Measurements from ENCODE around the gene AHDC1. TPM values are rescaled to one million over a fixed set of nuclear protein-coding genes. Genes with fewer than 3 reads are reported as not detected.

The AHDC1 gene
- polyA plus RNA-seq (2011; rRNA removed), result 1.3 and 2.6 TPM in 2 replicates
- polyA plus RNA-seq (2012; cell fraction: cytosol; rRNA removed), result 5.0 and 6.2 TPM in 2 replicates
- 12.9 and 17.1 TPM in 2 replicates for polyA plus RNA-seq (2012; cell fraction: nucleus; rRNA removed)
- polyA plus RNA-seq (2017; fragmentation: RNase III; extraction: RNeasy Plus Mini Kit Qiagen cat#74134 plus additional on column Dnase treatment), result 9.8 to 11.5 TPM (median 10.0 TPM) in 3 replicates
- 2.9 and 3.6 TPM in 2 replicates for polyA minus RNA-seq (2011; rRNA and poly(A)+ RNA removed)

GRCh38 chr1:27603681-27604578 is at the start of gene AHDC1:
Gene AHDC1, minus strand, starts transcription at chr1:27604144. Its CDS starts 52,029 bp downstream, at chr1:27552115.
- DNase-seq (ENCODE audit: low read depth in 1 of 2, low spot score in 1 of 2) (peak; percentile 80 to 88), FAIRE-seq (no peak), ATAC-seq (peak; percentile 71 to 76)
- peaks cover 47% of the 10 kb centered on the region for H3K4me1 ChIP-seq
- H3K27ac ChIP-seq, result peak within 1 kb of the TSS; percentile 83 to 89
- ChIA-PET CTCF (interaction anchor here (0.5 to 23.7 kb wide), 9 partner anchors 34 to 1381 kb away, joined by 3 to 314 read pairs (median 13); no protein-coding TSS in a partner anchor), POLR2A (interaction anchor here (1.0 kb wide), 1 partner anchor 47 kb away, joined by 6 read pairs; no protein-coding TSS in a partner anchor)
- peak within 1 kb of the TSS; percentile 90 for H3K4me3 ChIP-seq
- no peaks in the 10 kb centered on the region for H3K9me3 ChIP-seq
- peak within 1 kb of the TSS; percentile 99 for H3K4me2 ChIP-seq
- WGBS (ENCODE audit: missing lambda C conversion rate), result 1% methylated on average over 8 of the region's 74 CpGs
- TF ChIP-seq EHF (CRISPR knock-in tag; IDR thresholded peaks at IDR 0.05) (no peak), RNF2 (IDR thresholded peaks at IDR 0.05; ENCODE audit: borderline replicate concordance, low read depth) (no peak), REST (IDR thresholded peaks at IDR 0.05) (no peak), HOXA7 (CRISPR knock-in tag; IDR thresholded peaks at IDR 0.05) (no peak), ZC3H11A (IDR thresholded peaks at IDR 0.05) (no peak), RAD21 (conservative IDR thresholded peaks at IDR 0.05 in 1 of 2, IDR thresholded peaks at IDR 0.05 in 1 of 2) (0 out of 5 replicates have a peak, but pooled peaks of 1 of the 2 experiments have one; percentile 16), EHMT2 (IDR thresholded peaks at IDR 0.05; ENCODE audit: low read depth) (no peak), FOSL2 (IDR thresholded peaks at IDR 0.05) (no peak), FOSL2 (CRISPR knock-in tag; IDR thresholded peaks at IDR 0.05) (no peak), JUN (IDR thresholded peaks at IDR 0.05) (peak in 1 of 2 experiments; percentile 31; a peak in 1 of 5 replicates), CBX2 (IDR thresholded peaks at IDR 0.05; ENCODE audit: borderline replicate concordance, low read depth) (no peak), ELK1 (IDR thresholded peaks at IDR 0.05; ENCODE audit: low read depth, low read length) (no peak), KDM5A (IDR thresholded peaks at IDR 0.05) (no peak), GATA3 (IDR thresholded peaks at IDR 0.05; ENCODE audit: borderline replicate concordance) (no peak), HOXB5 (CRISPR knock-in tag; IDR thresholded peaks at IDR 0.05) (no peak), HMGXB4 (CRISPR knock-in tag; IDR thresholded peaks at IDR 0.05; ENCODE audit: borderline replicate concordance) (no peak), CTCF (IDR thresholded peaks at IDR 0.05) (no peak), POLR2A (IDR thresholded peaks at IDR 0.05; ENCODE audit: low read length) (peak; percentile 65)

Measured in A549 (cell line).